Hepatocyte (in vitro differentiated cells): Measurements from ENCODE around the gene DIS3L2.

Experiments used
- CTCF ChIP-seq: fragments of 200-600 bp; sonication (generic); IDR thresholded peaks from 2 replicates; pipeline ENCODE4 v1.5.1; 2016; ENCODE audit warnings: antibody characterized with exemption, mild to moderate bottlenecking; ENCODE audit not compliant: poor library complexity
- EZH2phosphoT487 ChIP-seq: fragments of 200-600 bp; sonication (generic); IDR thresholded peaks from one replicate; pipeline ENCODE4 v1.6.1; 2018; ENCODE audit warnings: antibody characterized with exemption, mild to moderate bottlenecking, low read depth, moderate library complexity; ENCODE audit not compliant: unreplicated experiment, severe bottlenecking

DNA sequence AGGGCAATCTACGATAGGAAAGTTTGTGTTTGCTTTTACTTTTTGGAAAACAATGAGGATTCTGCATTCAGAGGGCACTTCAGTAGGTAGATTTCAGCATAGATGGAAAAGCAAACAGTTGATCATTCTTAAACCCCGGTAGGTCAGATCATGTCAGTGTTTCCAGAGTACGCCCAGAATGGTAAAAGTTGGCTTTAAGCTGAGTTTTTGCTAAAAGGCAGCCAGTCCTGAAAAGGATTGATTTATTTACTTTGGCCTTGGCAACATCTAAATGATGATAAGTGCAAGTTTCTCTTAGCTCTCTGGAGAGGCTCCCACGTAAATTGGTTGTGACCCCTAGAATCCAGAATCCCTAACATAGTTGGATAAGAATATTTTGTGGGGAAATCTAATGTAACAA, 168.0 kb downstream of the DIS3L2 start:
- no peak for TF ChIP-seq CTCF
- TF ChIP-seq EZH2phosphoT487: no peak
